ENCODE measurements around the gene PPP2R5D.

DNA sequence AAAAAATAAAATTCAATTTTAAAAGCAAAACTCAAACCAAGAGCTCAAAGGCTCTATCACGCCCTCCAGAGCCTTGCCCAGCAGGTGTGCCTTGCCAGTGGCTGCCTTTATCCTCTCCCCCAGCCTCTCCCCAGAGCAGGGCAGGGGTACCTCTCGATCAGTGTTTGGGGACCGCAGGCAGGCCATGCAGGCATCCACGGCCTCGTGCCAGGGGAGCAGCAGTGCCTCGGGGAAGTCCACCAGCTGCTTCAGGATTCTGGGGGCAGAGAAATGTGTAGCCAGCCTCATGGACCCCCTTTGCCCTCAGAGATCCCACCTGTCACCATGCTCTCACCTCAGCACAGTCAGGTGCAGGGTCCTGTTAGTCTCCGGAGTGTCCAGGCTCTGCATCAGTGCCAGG lies 63.6 kb downstream of the PPP2R5D start:
- TF ChIP-seq, protein P1, sequence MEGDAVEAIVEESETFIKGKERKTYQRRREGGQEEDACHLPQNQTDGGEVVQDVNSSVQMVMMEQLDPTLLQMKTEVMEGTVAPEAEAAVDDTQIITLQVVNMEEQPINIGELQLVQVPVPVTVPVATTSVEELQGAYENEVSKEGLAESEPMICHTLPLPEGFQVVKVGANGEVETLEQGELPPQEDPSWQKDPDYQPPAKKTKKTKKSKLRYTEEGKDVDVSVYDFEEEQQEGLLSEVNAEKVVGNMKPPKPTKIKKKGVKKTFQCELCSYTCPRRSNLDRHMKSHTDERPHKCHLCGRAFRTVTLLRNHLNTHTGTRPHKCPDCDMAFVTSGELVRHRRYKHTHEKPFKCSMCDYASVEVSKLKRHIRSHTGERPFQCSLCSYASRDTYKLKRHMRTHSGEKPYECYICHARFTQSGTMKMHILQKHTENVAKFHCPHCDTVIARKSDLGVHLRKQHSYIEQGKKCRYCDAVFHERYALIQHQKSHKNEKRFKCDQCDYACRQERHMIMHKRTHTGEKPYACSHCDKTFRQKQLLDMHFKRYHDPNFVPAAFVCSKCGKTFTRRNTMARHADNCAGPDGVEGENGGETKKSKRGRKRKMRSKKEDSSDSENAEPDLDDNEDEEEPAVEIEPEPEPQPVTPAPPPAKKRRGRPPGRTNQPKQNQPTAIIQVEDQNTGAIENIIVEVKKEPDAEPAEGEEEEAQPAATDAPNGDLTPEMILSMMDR (conservative IDR thresholded peaks at IDR 0.05; ENCODE audit: low read length) = no peak
- TF ChIP-seq EZH2phosphoT487 (IDR thresholded peaks at IDR 0.05; ENCODE audit: borderline replicate concordance, low read depth, low read length) = no peak
